A549 (cell line): ENCODE measurements around the gene UFSP2. TPM values are rescaled to one million over a fixed set of nuclear protein-coding genes. Genes with fewer than 3 reads are reported as not detected.

Experiments
- ATAC-seq, 2 experiments: fragments of 200-7000 bp in 1 of 2; fragments of >200 bp in 1 of 2; cut with Nextera tagmentation in 1 of 2; cut with Tn5 transposase in 1 of 2; 3 replicates each; pipeline versions ENCODE4 v1.8.0 to v1.9.1; 2018 to 2020; ENCODE audit warnings: mild to moderate bottlenecking in 1 of 2, moderate library complexity in 1 of 2
- CTCF ChIA-PET: fragments of 300-600 bp; sonication (Branson Sonifier 250); formaldehyde crosslinking; extraction: SDS; loops from one replicate; lab custom pipeline; 2021; ENCODE audit warnings: antibody characterized with exemption, inconsistent platforms; lab: Yijun Ruan, JAX
- POLR2A ChIA-PET: fragments of 350-600 bp; formaldehyde crosslinking; extraction: SDS; loops from one replicate; lab custom pipeline; 2021; ENCODE audit warnings: antibody characterized with exemption, inconsistent platforms; lab: Yijun Ruan, JAX
- DNase-seq, 2 experiments: peaks; one replicate each; pipeline versions ENCODE4 v3.0.0 to v3.0.0-alpha.2; 2011 to 2016; ENCODE audit warnings: low read depth in 1 of 2, low spot score in 1 of 2
- FAIRE-seq: peaks from 2 replicates; lab custom pipeline; 2011; peaks lifted over from hg19 to GRCh38; lab: Jason Lieb, UNC
- H3K27ac ChIP-seq, 2 experiments: fragments of >200 bp; sonication (Bioruptor Twin); formaldehyde crosslinking; 3 replicates each; pipeline ENCODE4 v1.5.1; 2016 to 2017
- H3K4me1 ChIP-seq: fragments of >200 bp; sonication (Bioruptor Twin); formaldehyde crosslinking; 3 replicates; pipeline ENCODE4 v1.6.1; 2016
- H3K4me2 ChIP-seq: fragments of >200 bp; sonication (Bioruptor Twin); formaldehyde crosslinking; 3 replicates; pipeline ENCODE4 v1.6.1; 2016
- H3K4me3 ChIP-seq: fragments of >200 bp; sonication (Bioruptor Twin); formaldehyde crosslinking; 3 replicates; pipeline ENCODE4 v1.5.1; 2016
- H3K9me3 ChIP-seq: fragments of >200 bp; sonication (Bioruptor Twin); formaldehyde crosslinking; 3 replicates; pipeline ENCODE4 v1.6.1; 2016
- ATOH8 ChIP-seq: fragments of 250-450 bp; sonication (Bioruptor Pico); IDR thresholded peaks from 2 replicates; pipeline ENCODE4 v1.5.0; 2020; ENCODE audit warnings: low read depth, mild to moderate bottlenecking, moderate library complexity
- CBX8 ChIP-seq: fragments of 200-600 bp; sonication (generic); IDR thresholded peaks from 2 replicates; pipeline ENCODE4 v1.6.1; 2016
- CHD2 ChIP-seq: fragments of 150-350 bp; IDR thresholded peaks from 2 replicates; pipeline ENCODE4 v1.6.1; 2014; ENCODE audit warnings: low read length; ENCODE audit not compliant: partially characterized antibody
- EHMT2 ChIP-seq: fragments of 200-600 bp; sonication (generic); IDR thresholded peaks from 2 replicates; pipeline ENCODE4 v1.6.1; 2016; ENCODE audit warnings: antibody characterized with exemption, low read depth, mild to moderate bottlenecking, moderate library complexity
- ELK1 ChIP-seq: fragments of 150-350 bp; IDR thresholded peaks from 2 replicates; pipeline ENCODE4 v1.6.1; 2014; ENCODE audit warnings: low read depth, mild to moderate bottlenecking, low read length
- ESRRA ChIP-seq: fragments of 150-350 bp; IDR thresholded peaks from 2 replicates; pipeline ENCODE4 v1.6.1; 2014; ENCODE audit warnings: mild to moderate bottlenecking, low read length, borderline replicate concordance
- FOSB ChIP-seq: fragments of 250-450 bp; sonication (Bioruptor Pico); IDR thresholded peaks from 2 replicates; pipeline ENCODE4 v1.5.0; 2020; ENCODE audit warnings: mild to moderate bottlenecking, moderate library complexity
- FOSL2 ChIP-seq, 2 experiments: fragments of 450-650 bp in 1 of 2; fragments of >200 bp in 1 of 2; sonication (Bioruptor Twin) in 1 of 2; formaldehyde crosslinking; IDR thresholded peaks; 2 replicates each; pipeline versions ENCODE4 v1.5.0 to v1.6.1; 2016 to 2020; ENCODE audit warnings: mild to moderate bottlenecking in 1 of 2, moderate library complexity in 1 of 2
- FOXS1 ChIP-seq: fragments of 250-450 bp; sonication (Bioruptor Pico); IDR thresholded peaks from 2 replicates; pipeline ENCODE4 v1.5.0; 2020; ENCODE audit warnings: mild to moderate bottlenecking, moderate library complexity
- HOXA7 ChIP-seq: fragments of 250-450 bp; sonication (Bioruptor Pico); IDR thresholded peaks from 2 replicates; pipeline ENCODE4 v1.5.0; 2020; ENCODE audit warnings: mild to moderate bottlenecking, moderate library complexity
- HOXB5 ChIP-seq: fragments of 250-450 bp; sonication (Bioruptor Pico); IDR thresholded peaks from 2 replicates; pipeline ENCODE4 v1.5.0; 2020; ENCODE audit warnings: mild to moderate bottlenecking, moderate library complexity
- KDM5A ChIP-seq: fragments of 200-600 bp; sonication (generic); IDR thresholded peaks from 2 replicates; pipeline ENCODE4 v1.6.1; 2016; ENCODE audit warnings: antibody characterized with exemption, mild to moderate bottlenecking
- MYC ChIP-seq: IDR thresholded peaks from 2 replicates; pipeline ENCODE4 v1.6.1; 2012; ENCODE audit warnings: mild to moderate bottlenecking, inconsistent platforms, low read length, improper control_type of control experiment, borderline replicate concordance
- NPAS2 ChIP-seq: fragments of 250-450 bp; sonication (Bioruptor Pico); IDR thresholded peaks from 2 replicates; pipeline ENCODE4 v1.8.0; 2022; ENCODE audit warnings: mild to moderate bottlenecking, moderate library complexity, borderline replicate concordance
- NR3C1 ChIP-seq: fragments of >200 bp; sonication (Bioruptor Twin); formaldehyde crosslinking; IDR thresholded peaks from 3 replicates; pipeline ENCODE4 v1.6.1; 2017
- POLR2A ChIP-seq: IDR thresholded peaks from 2 replicates; pipeline ENCODE4 v1.6.1; 2012; ENCODE audit warnings: mild to moderate bottlenecking, low read length
- POLR2AphosphoS2 ChIP-seq: conservative IDR thresholded peaks from 2 replicates; pipeline ENCODE4 v1.6.1; 2012; ENCODE audit warnings: low read length, improper control_type of control experiment, inconsistent platforms
- RAD21 ChIP-seq, 2 experiments: fragments of >200 bp in 1 of 2; sonication (Bioruptor Twin) in 1 of 2; formaldehyde crosslinking in 1 of 2; IDR thresholded peaks in 1 of 2; conservative IDR thresholded peaks in 1 of 2; 2 replicates in 1 of 2; 3 replicates in 1 of 2; pipeline ENCODE4 v1.6.1; 2012 to 2018; ENCODE audit warnings: inconsistent platforms in 1 of 2
- RCOR1 ChIP-seq: fragments of 150-350 bp; IDR thresholded peaks from 2 replicates; pipeline ENCODE4 v1.6.1; 2014; ENCODE audit warnings: antibody characterized with exemption, low read length, low read depth
- REST ChIP-seq: fragments of 200-600 bp; sonication (generic); IDR thresholded peaks from 2 replicates; pipeline ENCODE4 v1.6.1; 2016; ENCODE audit warnings: antibody characterized with exemption, mild to moderate bottlenecking, moderate library complexity
- RNF2 ChIP-seq: fragments of 200-600 bp; sonication (generic); IDR thresholded peaks from 2 replicates; pipeline ENCODE4 v1.6.1; 2016; ENCODE audit warnings: low read depth, mild to moderate bottlenecking, antibody characterized with exemption, moderate library complexity, borderline replicate concordance
- SREBF2 ChIP-seq: fragments of 450-650 bp; IDR thresholded peaks from 2 replicates; pipeline ENCODE4 v1.6.1; 2014; ENCODE audit warnings: mild to moderate bottlenecking, moderate library complexity
- TFCP2L1 ChIP-seq: fragments of 250-450 bp; sonication (Bioruptor Pico); IDR thresholded peaks from 2 replicates; pipeline ENCODE4 v1.5.0; 2021; ENCODE audit warnings: mild to moderate bottlenecking
- ZC3H11A ChIP-seq: fragments of 450-650 bp; IDR thresholded peaks from 2 replicates; pipeline ENCODE4 v1.6.1; 2014; ENCODE audit warnings: antibody characterized with exemption, mild to moderate bottlenecking
- WGBS: methylation state at CpG from one replicate; pipeline ENCODE4 v1.1.6; 2017; ENCODE audit errors: missing lambda C conversion rate; 5-methylcytosine and 5-hydroxymethylcytosine counted together
- polyA plus RNA-seq, 4 experiments: library from polyadenylated mRNA; depleted of rRNA in 3 of 4; stranded (reverse); fragments of >200 nt; fragmentation: RNase III in 1 of 4; extraction: RNeasy Plus Mini Kit Qiagen cat#74134 plus additional on column Dnase treatment in 1 of 4; gene quantifications; 2 replicates in 3 of 4; 3 replicates in 1 of 4; pipeline ENCODE4 v1.2.3, GENCODE V29; 2011 to 2017

Gene UFSP2
- polyA plus RNA-seq, 2 of the 4 experiments (the other 2 are of a cell fraction): 15.1 to 35.7 TPM

- ChIA-PET CTCF (no interaction called here), POLR2A (no interaction called here)
- ATAC-seq: no peak
- Histone ChIP-seq H3K4me3 (no peak overlapping the region), H3K4me1 (no peaks in the 10 kb centered on the region), H3K27ac (no peak overlapping the region), H3K4me2 (no peak overlapping the region), H3K9me3 (no peaks in the 10 kb centered on the region)
- 66% methylated on average over 2 of the region's 2 CpGs for WGBS
- no peak for TF ChIP-seq FOSB (CRISPR knock-in tag)
- no peak for TF ChIP-seq EHMT2
- no peak for TF ChIP-seq MYC
- no peak for TF ChIP-seq POLR2AphosphoS2
- TF ChIP-seq NPAS2 (CRISPR knock-in tag): no peak
- TF ChIP-seq CHD2: no peak
- no peak for TF ChIP-seq REST
- TF ChIP-seq RAD21 (conservative IDR thresholded peaks at IDR 0.05 in 1 of 2, IDR thresholded peaks at IDR 0.05 in 1 of 2): no peak
- FAIRE-seq: no peak
- DNase-seq: no peak
Observed at GRCh38 chr4:185441479-185441878, 15.7 kb upstream of the UFSP2 start.

DNA sequence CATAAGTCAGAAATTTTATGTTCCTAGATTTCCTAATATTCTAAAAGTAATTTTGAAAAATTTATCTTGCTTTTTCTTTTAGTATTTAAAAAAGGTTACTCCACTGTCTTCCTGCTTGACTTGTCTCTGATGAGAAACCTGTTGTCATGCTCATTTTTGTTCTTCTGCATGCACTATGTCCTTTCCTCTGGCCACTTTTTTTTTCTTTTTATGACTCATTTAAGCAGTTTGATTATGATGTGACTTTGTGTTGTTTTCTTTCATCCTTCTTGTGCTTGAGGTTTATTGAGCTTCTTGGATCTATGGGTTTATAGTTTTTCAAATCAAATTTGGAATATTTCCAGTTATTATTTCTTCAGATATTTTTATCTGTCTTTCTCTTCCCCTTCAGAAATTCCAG is 12.0 kb upstream of the UFSP2 start:
- CTCF ChIA-PET: no interaction called here
- FAIRE-seq: no peak
- H3K4me1 ChIP-seq: no peaks in the 10 kb centered on the region
- TF ChIP-seq POLR2A: no peak
- no peak for TF ChIP-seq FOXS1
- TF ChIP-seq HOXA7 (CRISPR knock-in tag): no peak
- TF ChIP-seq TFCP2L1 (CRISPR knock-in tag): no peak
- TF ChIP-seq, all 56 proteins: peak for 0
- Histone ChIP-seq H3K27ac (no peak overlapping the region), H3K9me3 (no peaks in the 10 kb centered on the region), H3K4me3 (no peak overlapping the region), H3K4me2 (no peak overlapping the region)
- POLR2A ChIA-PET: no interaction called here
- DNase-seq: no peak
- ATAC-seq: no peak

DNA sequence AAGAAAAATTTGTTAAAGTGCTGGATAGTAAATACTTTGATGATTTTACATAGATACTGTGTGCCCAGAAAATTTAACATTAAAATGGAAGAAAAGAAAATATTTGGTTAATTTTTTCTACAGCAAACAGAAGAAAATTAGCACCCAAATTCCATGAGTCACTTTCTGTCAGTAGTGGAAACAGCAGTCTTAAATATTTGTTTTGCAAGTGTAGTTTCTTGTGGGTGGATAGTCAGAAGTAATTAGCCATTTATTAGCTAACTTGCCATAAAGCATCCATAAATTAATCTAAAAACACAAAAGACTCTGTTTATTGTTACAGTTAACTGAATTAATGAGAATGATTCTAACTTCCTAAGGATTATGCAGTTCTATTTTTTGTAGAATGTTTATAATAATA is 9.7 kb upstream of the UFSP2 start:
- ATAC-seq: no peak
- TF ChIP-seq ATOH8 (CRISPR knock-in tag) (no peak), ESRRA (no peak), ELK1 (no peak), HOXB5 (no peak), ZC3H11A (no peak), CBX8 (no peak), RNF2 (no peak), RAD21 (conservative IDR thresholded peaks at IDR 0.05 in 1 of 2, IDR thresholded peaks at IDR 0.05 in 1 of 2) (no peak), RCOR1 (no peak), KDM5A (no peak), REST (no peak), FOSL2 (IDR thresholded peaks at IDR 0.05) (no peak), FOSL2 (CRISPR knock-in tag; IDR thresholded peaks at IDR 0.05) (no peak), NR3C1 (no peak), SREBF2 (no peak), EHMT2 (no peak), FOSB (CRISPR knock-in tag) (no peak)
- TF ChIP-seq, all 56 proteins: peak for 0
- no peak overlapping the region for H3K4me3 ChIP-seq
- no peak for DNase-seq
- H3K9me3 ChIP-seq: no peaks in the 10 kb centered on the region
- ChIA-PET CTCF (no interaction called here), POLR2A (no interaction called here)
- no peak overlapping the region for H3K4me2 ChIP-seq
- no peak overlapping the region for H3K27ac ChIP-seq
- no peaks in the 10 kb centered on the region for H3K4me1 ChIP-seq
- no peak for FAIRE-seq
